GM18909 (cell line): Measurements from ENCODE around the gene ZNF878.

ENCODE experiments used
- ATAC-seq: cut with Tn5 transposase; IDR thresholded peaks from one replicate; pipeline ENCODE4 v1.9.1; 2021; ENCODE audit warnings: mild to moderate bottlenecking; ENCODE audit not compliant: unreplicated experiment, poor library complexity

Gene ZNF878

GRCh38 chr19:12035220-12036172 lies 17.3 kb downstream of the ZNF878 start, which contains the start of gene ZNF433:
ZNF433 (minus strand) TSS chr19:12035679; CDS start chr19:12035539, 140 bp downstream.
- ATAC-seq = peak; percentile 93

- ATAC-seq = no peak
Observed at GRCh38 chr19:12034620-12035019, 18.1 kb downstream of the ZNF878 start.

- no peak for ATAC-seq
Observed at GRCh38 chr19:12034198-12034597, 18.6 kb downstream of the ZNF878 start.

- ATAC-seq = no peak
Observed at GRCh38 chr19:12015753-12016116, 37.0 kb downstream of the ZNF878 start.

GRCh38 chr19:12015015-12015752 lies 37.6 kb downstream of the ZNF878 start:
- no peak for ATAC-seq

GRCh38 chr19:12000152-12000981 lies 52.4 kb downstream of the ZNF878 start:
- no peak for ATAC-seq

- no peak for ATAC-seq
Observed at GRCh38 chr19:11995174-11995573, 57.6 kb downstream of the ZNF878 start.
